ENCODE measurements around the gene HDAC11.
A peak's percentile ranks its signal among the peaks of the same experiment; 100 is the strongest.

DNA sequence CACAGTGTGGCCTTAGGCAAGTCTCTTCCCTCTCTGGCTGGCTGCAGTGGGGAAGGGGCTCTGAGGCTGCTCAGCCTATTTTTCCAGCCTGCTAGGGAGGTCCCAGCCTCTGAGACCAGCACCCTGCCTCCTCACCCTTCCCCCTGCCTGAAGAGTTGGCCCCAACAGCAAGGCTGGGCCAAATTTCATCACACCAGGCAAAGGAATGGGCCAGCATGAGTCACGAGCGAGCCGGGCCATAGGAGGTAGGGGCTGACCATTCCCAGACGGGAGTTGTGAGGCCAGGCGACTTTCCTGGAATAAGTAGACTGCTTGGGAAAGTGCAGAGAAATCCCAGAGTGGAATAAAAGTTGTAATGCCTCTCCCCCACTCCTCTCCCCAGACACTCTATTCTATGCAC, 63.1 kb downstream of the HDAC11 start:
- no peak for TF ChIP-seq CTCF (IDR thresholded peaks at IDR 0.05)
- no peak for TF ChIP-seq POLR2A (IDR thresholded peaks at IDR 0.05)
- TF ChIP-seq POLR2AphosphoS5 (IDR thresholded peaks at IDR 0.05) = peak in 1 of 3 donors; percentile 36
